NOMO-1 treated with DMSO at 0.1 percent for 48 hours (cell line): ENCODE measurements around the gene TEC.
A peak's percentile ranks its signal among the peaks of the same experiment; 100 is the strongest.
"Not testable (repeated sequence)": the region's sequence is repeated elsewhere in the genome, so short reads cannot be mapped to it uniquely, and the experiment has no call there.

Source experiments
- DNase-seq: peaks from one replicate; lab custom pipeline; 2025; ENCODE audit not compliant: unreplicated experiment; lab: John Stamatoyannopoulos, UW

The TEC gene

DNA sequence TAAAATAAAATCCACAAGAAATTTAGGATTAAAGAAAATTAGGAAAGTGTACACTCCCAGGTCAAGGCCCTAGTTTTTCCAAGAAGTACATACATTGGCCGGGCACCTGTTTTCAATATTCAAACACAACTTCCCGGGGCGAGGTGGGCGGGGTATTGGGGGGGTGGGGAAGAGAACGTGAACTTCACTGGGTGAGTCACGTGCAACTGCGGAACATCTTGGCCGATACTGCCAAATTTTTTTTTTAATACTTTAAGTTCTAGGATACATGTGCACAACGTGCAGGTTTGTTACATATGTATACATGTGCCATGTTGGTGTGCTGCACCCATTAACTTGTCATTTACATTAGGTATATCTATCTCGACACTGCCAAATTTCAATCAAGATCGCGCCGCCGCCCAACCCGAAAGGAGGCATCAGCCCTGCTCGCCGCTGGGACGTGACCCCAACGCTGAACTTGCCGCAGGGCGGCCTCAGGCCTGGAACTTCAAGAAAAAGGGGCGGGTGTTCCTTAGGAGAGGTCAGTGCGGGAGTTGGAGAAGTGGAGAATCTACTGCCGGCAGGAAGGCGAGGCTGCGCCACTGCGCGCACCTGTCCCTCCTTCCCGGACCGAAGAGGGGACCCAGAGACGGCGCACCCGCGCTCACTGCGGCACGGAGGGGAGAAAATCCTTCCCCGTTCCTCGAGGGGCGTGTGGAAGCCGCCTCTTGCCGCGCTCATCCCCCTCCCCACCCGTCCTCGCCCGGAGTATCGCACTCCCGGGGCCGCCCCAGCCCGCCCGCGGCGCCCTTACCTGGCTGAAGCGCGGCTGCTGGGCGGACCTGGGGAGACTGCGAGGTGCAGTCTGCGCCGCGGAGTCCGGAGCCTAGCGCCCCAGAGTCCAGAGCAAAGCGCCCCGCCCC is at the start of gene TEC:
Gene TEC (minus strand): TSS at position 883 of the 905 bp plus-strand sequence. CDS start 41,224 bp downstream, outside the sequence.
- DNase-seq = peak; percentile 66

GRCh38 chr4:48315728-48316630 is 46.3 kb upstream of the TEC start:
- DNase-seq = peak; percentile 37

GRCh38 chr4:48314746-48315145 is 45.1 kb upstream of the TEC start:
- DNase-seq = not testable (repeated sequence)

DNA sequence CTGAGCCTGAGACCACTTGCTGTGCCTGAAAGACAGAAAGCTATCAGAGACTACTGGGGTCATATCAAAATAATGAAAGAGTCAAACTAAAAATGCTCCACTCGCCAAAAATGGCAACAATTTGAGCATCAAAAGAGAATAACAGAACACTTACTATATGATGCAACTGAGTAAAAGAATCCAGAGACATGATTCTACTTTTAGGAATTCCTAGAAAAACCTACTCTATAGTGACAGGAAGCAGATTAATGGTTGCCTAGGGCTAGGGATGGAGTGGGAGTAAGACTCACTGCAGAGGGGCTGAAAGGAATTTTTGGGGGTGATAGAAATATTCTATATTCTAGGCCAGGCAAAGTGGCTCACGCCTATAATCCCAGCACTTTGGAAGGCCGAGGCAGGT is 42.3 kb upstream of the TEC start:
- no peak for DNase-seq

GRCh38 chr4:48308901-48309300 is 39.3 kb upstream of the TEC start:
- DNase-seq = no peak

DNA sequence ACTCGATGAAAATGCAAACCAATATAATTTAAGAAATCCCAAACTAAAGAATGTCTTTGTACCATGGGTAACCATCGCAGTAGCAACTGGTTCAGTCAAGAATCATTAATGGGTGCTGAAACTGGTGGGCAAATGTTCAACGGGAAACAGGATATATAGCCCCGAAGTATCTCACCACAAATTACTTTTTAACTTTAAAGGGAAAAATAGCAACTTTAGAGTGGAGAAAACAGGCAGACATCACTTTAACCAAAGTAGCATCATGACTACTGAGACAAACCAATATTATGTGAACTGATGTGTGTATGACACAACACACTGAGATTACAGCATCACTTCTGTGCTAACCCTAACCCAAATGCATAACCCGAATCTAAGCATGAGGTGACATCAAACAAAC is 37.9 kb upstream of the TEC start:
- no peak for DNase-seq

DNA sequence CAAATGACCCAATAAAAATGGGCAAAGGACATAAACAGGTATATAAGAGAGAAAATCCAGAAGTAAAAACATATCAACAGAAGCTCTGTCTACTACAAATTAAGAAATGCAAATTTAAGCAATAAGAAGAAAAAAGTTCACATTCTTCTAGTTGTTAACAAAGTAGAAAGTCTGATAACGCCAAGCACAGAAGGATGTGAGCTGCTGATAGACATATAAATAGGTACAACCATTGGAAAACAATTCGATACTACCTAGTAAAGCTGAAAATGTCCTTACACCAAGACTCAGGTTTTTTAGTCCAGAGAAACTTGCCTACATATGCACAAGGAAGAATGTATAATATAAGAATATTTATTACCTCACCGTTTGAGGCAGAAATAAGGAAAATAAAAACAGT is 35.9 kb upstream of the TEC start:
- no peak for DNase-seq

GRCh38 chr4:48300004-48300403 is 30.4 kb upstream of the TEC start:
- no peak for DNase-seq

GRCh38 chr4:48299560-48299959 is 29.9 kb upstream of the TEC start:
- no peak for DNase-seq

DNA sequence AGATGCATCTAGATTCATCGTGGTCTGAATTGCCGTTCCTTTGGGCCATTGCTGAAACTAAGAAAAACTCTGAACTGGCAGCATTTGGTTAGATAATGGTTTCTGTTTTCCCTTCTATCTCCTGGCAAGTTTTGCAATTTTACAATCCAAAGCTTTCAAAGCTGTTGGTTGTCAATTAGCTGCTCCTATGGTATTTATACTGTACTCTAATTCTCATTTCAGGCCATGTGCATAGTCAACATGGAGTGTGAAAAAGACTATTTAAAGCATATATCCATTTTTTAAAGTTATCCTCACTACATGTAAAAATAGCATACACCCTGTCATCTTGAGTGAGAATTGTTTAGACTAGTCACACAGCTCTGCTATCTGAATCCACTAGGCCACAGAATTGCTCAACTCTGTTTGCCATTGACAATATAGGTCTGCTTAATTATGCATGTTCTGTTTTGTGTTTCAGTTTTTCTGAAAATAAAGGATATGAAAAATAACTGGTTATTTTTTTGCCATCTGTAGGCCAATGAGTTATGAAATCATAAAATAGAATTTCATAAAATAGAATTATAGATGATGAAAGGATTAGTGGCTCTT is 27.7 kb upstream of the TEC start:
- DNase-seq = peak; percentile 9

DNA sequence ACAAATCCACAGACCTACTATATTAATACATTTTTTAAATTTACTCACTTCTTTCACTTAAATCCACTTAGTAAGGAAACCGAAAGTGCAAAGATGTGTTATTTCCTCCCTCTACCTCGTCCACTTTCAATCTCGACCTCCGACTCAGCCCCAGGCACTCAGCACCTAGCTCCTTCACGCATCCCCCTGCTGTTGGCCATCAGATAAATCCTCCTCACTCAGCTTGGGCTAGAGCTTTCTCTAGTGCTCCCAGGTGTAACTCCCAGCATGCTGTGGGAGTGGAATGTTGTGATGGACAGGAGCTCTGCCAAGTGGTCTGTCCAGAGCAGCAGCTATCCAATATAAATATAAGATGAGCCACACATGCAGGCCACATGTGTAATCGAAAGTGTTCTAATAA is 26.7 kb upstream of the TEC start:
- DNase-seq = no peak

- no peak for DNase-seq
These were observed 25.5 kb upstream of the TEC start for GRCh38 chr4:48295116-48295515.

- DNase-seq = not testable (repeated sequence)
These were observed 22.7 kb upstream of the TEC start for GRCh38 chr4:48292218-48292790.

DNA sequence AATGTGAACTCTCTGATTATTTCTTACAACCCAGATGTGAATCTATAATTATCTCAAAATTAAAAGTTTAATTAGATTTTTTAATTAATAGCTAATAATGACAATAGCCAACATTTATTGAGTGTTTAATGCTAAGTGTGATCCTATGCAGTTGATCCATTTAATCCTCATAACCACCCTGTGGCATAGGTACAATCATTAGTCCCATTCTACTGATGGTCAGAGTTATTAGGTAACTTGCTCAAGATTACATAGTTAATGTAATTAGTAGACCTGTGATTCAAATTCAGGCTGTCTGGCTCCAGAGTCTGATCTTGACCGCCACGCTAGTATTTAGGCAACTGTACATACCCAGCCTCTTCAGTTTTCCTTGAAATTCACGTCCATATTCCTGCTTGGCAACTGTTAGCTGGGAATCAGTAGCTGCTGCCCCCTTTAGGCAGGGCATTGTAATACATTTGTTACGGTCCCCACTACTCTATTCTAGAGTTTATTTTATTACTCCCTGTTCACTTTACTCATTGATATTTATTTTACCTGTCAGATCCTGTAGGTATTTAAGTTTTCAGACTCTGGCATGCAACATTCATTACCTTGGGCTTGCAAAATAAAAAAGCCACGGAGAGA is 20.6 kb upstream of the TEC start:
- peak; percentile 12 for DNase-seq

GRCh38 chr4:48286060-48286459 is 16.4 kb upstream of the TEC start:
- not testable (repeated sequence) for DNase-seq

DNA sequence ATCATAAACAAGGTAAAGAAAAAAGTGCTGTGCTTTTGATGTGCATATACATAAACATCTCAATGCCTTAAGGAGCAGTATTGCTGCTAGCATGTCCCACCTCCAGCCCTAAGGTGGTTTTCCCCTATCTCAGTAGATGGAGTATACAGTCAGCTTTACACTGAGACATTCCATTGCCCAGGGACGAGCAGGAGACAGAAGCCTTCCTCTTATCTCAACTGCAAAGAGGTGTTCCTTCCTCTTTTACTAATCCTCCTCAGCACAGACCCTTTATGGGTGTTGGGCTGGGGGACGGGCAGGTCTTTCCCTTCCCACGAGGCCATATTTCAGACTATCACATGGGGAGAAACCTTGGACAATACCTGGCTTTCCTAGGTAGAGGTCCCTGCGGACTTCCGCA is 16.0 kb upstream of the TEC start:
- not testable (repeated sequence) for DNase-seq

- no peak for DNase-seq
These were observed 6.0 kb upstream of the TEC start for GRCh38 chr4:48275686-48276085.

- DNase-seq = peak; percentile 50
These were observed 5.6 kb upstream of the TEC start for GRCh38 chr4:48275247-48275646.

DNA sequence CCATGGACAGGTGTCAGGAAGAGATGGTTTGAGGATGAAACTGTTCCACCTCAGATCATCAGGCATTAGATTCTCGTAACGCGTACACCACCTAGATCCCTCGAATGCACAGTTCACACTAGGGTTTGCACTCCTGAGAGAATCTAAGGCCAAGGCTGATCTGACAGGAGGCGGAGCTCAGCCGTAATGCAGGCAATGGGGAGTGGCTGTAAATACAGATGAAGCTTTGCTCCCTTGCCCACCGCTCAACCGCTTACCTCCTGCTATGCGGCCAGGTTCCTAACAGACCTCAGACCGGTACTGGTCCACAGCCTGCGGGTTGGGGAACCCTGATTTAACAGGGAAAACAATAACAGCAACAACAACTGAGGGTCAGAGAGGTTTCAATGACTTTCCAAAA is 2.0 kb upstream of the TEC start:
- no peak for DNase-seq

DNA sequence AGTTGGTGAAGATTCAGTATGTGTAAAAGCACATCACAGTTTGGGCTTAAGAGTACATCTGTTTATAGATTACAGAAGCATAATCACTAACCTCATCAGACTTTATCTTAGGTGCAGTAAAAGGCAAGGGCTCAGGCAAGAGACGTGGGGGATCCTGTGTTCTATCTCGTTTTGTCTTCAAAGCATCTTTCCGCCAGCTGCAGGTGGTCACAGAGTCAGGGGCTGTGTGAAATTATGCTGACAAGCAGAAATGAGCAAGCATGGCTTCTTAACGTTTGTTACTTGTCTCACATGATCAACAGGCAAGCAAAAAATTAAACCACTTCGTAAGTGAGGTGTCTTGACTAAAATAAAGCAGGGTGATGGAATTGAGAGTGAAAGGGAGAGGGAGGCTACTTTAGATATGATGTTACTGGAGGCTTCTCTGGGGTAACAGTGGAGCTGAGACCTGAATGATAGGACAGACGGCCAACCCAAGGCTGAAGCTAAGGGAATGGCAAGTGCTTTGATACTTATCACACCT is 1.4 kb upstream of the TEC start:
- no peak for DNase-seq
